IPS-15b (cell line): ENCODE results near the gene SMIM12.

Experiments used
- H3K27me3 ChIP-seq: one replicate; pipeline ENCODE4 v1.6.1; 2013; ENCODE audit warnings: low read length; ENCODE audit not compliant: control insufficient read depth, insufficient read depth
- H3K36me3 ChIP-seq: one replicate; pipeline ENCODE4 v1.6.1; 2013; ENCODE audit warnings: low read length; ENCODE audit not compliant: control insufficient read depth, insufficient read depth
- H3K4me1 ChIP-seq: one replicate; pipeline ENCODE4 v1.6.1; 2013; ENCODE audit warnings: mild to moderate bottlenecking, low read length; ENCODE audit not compliant: control insufficient read depth, insufficient read depth
- H3K4me3 ChIP-seq: one replicate; pipeline ENCODE4 v1.5.1; 2013; ENCODE audit warnings: low read depth, low read length
- H3K9ac ChIP-seq: one replicate; pipeline ENCODE4 v1.6.1; 2013; ENCODE audit warnings: low read depth, mild to moderate bottlenecking, low read length
- H3K9me3 ChIP-seq: one replicate; pipeline ENCODE4 v1.6.1; 2013; ENCODE audit warnings: mild to moderate bottlenecking, low read length; ENCODE audit not compliant: control insufficient read depth, insufficient read depth

Gene SMIM12, protein sequence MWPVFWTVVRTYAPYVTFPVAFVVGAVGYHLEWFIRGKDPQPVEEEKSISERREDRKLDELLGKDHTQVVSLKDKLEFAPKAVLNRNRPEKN

DNA sequence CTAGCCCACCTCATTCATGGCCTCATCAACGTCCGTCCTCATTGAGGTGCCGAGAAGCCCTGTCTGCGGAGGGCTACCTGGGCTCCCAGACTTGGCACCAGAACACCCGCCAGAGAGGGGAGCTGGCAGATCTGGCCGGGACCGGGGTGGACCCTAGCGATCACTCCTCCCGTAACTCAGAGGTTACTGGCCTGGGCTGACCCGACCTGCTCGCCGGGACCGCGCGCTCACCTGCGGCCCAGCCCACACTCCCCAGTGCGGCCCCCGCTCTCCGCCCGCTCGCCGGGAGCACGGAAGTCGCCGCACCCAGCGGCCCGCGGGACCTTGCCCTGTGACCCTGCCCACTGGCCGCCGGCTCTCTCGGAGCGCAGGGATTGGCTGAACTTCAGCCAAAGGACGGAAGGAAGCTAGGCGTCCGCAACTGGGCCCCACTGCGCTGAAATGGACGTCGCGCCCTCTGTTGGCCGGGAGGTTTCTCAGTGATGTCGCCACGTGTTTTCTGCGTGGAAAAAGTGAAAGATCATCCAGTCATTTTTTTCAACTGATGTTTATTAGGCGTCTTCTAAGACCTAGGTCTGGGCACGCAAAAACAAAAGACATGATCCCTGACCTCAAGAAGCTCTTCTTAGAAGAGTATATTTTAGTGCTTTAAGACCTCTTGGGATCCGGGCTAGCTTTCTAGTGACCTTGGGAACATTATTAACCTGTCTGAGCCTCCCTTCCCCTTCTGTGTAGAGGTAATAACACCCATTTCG lies at the start of gene SMIM12:
SMIM12 (minus strand) TSS at position 304 of the 755 bp plus-strand sequence. CDS start 3,772 bp downstream, outside the sequence.
- H3K9me3 ChIP-seq: no peaks in the 10 kb centered on the region
- H3K27me3 ChIP-seq: peaks cover 8% of the 10 kb centered on the region
- peak within 1 kb of the TSS; percentile 100 for H3K4me3 ChIP-seq
- peaks cover 14% of the 10 kb centered on the region for H3K36me3 ChIP-seq
- no peaks in the 10 kb centered on the region for H3K4me1 ChIP-seq
- peak within 1 kb of the TSS; percentile 89 for H3K9ac ChIP-seq

DNA sequence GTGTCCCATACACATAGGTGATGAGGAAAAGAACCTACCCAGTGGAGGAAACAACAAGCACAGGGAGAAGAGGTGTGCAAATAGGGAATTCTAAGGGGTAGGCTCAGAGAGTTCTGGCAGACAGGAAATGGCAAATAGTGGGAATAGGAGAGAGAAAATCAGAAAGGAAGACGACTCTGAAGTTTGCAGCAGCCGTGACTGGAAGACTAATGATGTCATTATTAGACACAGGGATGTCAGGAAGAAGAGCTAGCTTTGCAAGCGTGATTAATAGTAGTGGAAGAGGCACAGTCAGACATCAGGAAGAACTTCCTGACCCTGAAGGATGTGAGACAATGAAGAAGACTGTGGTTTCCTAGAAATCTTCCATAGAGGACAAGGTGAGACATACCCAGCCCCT lies 48.8 kb upstream of the SMIM12 start:
- Histone ChIP-seq H3K4me3 (no peak overlapping the region), H3K4me1 (no peaks in the 10 kb centered on the region), H3K36me3 (no peaks in the 10 kb centered on the region), H3K9ac (no peak overlapping the region), H3K27me3 (no peaks in the 10 kb centered on the region), H3K9me3 (no peaks in the 10 kb centered on the region)

DNA sequence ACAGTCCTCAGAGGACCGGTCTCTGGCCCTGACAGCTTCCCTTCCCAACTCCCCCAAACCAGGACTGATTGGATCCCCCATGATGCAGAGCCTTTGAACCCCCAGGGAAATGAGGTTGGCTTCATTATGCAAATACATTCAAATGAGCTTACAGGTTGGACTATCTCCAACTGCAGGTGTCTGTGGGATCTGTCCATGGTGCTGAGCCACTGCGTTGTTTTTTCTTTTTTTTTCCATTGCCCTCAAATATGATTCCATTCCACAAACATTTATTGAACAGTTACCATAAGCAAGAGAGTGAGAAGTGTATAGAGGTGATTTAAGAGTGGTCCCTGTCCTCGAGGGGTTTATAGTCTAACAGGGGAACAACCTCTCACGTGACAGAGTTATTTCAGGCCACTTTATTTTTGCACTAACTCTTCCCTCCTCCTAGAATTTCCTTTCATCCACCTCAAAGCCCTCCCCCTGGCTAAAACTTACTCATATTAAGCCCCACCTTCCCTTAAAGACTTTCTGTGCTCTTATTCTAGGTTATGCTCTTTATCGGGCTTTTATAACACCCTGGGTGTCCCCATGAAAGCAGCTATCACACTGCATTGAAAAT lies 48.0 kb upstream of the SMIM12 start:
- no peaks in the 10 kb centered on the region for H3K36me3 ChIP-seq
- H3K9me3 ChIP-seq: no peaks in the 10 kb centered on the region
- H3K9ac ChIP-seq: no peak overlapping the region
- H3K4me1 ChIP-seq: no peaks in the 10 kb centered on the region
- no peak overlapping the region for H3K4me3 ChIP-seq
- H3K27me3 ChIP-seq: no peaks in the 10 kb centered on the region

DNA sequence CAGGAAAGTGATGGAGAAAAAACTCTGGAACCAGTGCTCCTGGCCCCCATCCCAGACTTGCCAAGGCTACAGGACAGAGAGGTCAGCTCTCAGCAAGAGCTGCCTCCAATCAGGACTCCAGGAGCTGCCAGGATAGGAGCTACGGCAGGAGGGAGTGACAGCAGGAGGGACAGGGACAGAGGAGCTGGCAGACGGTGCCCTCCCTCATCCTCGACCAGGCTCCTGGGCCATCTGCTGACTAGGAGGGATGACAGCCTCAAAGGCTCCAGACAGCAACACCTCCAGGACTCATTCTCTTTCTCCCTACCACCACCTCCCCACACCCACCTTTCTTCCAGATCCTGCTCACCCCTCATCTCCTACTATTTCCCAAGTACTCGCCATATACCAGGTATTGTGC lies 47.2 kb upstream of the SMIM12 start:
- no peaks in the 10 kb centered on the region for H3K36me3 ChIP-seq
- no peaks in the 10 kb centered on the region for H3K27me3 ChIP-seq
- no peak overlapping the region for H3K4me3 ChIP-seq
- no peaks in the 10 kb centered on the region for H3K9me3 ChIP-seq
- no peak overlapping the region for H3K9ac ChIP-seq
- H3K4me1 ChIP-seq: no peaks in the 10 kb centered on the region

DNA sequence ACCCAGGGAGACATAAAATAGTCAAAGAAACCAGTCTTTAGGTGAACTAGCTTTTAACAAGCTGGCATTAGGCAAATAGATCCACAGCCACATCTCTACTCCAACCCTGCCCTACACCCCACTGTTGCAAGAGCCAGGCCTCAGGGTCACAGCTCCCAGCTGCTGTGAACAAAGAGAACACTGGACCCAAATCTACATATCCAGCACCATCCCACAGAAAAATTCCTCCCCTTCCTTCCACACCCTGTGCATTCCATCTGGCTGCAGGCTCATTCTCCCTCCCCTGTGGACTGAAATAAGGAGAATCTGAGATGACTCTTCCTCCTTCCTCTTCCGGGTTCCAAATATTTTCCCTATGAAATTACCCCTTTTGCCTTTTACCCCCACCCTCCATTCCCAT lies 46.7 kb upstream of the SMIM12 start:
- Histone ChIP-seq H3K9me3 (no peaks in the 10 kb centered on the region), H3K4me1 (no peaks in the 10 kb centered on the region), H3K9ac (no peak overlapping the region), H3K36me3 (no peaks in the 10 kb centered on the region), H3K4me3 (no peak overlapping the region), H3K27me3 (no peaks in the 10 kb centered on the region)

DNA sequence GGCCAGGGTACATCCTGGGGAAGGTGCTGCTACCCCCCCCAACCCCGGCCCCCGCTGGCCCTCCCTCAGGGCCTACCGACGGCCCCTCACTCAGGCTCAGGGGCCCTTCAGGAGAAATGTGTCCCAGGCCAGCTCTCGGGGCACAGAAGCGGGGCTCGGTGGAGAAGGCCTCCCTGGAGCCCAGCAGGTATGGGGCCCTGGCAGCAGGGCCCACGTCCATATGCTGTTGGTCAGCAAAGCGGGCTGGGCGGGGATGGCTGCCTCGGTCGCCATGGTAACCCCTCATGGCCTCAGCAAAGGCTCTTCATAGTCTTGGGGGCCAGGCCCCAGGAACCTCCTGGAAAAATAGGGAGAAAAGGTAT lies 45.5 kb upstream of the SMIM12 start:
- no peaks in the 10 kb centered on the region for H3K4me1 ChIP-seq
- H3K9me3 ChIP-seq: no peaks in the 10 kb centered on the region
- H3K9ac ChIP-seq: no peak overlapping the region
- H3K36me3 ChIP-seq: no peaks in the 10 kb centered on the region
- no peaks in the 10 kb centered on the region for H3K27me3 ChIP-seq
- H3K4me3 ChIP-seq: no peak overlapping the region

DNA sequence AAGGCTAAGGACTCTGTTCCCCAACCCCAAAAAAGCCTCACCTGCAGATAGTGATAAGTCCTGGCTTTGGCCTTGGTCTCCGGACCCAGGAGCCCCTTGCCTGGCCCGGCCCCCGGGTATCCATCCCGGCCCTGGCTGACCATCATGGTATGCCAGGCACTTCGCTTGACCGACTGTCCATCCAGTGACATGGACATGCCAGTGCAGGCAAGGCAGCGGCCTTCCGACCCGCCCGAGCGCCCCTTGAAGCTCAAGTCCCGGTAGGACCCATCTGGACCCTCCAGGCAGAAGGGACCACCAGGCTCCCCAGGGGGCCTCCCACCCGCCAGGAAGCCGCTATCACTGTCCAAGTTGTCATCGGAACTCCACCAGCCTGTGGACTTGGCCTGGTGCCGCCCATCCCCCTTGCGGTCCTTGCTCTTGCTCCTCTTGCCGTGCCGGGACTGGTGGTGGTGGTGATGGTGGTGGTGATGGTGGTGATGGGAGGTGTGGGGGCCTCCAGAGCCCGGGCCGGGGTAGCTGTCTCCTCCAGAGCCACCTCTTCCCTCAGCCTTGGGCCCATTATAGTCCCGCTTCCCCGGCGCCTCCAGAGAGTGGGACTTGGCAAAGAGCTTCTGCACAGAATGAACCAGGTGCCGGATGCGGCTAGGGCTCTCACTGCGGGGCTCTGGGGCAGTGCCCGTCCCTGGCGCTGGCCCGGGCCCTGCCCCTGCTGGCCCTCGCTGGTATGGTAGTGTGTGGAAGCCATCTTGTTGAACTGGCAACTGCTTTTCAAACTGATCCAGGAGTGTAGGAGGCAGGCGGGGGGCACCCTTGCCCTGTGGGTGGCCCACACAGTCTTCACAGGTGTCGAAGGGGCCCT lies 44.9 kb upstream of the SMIM12 start:
- Histone ChIP-seq H3K4me1 (no peaks in the 10 kb centered on the region), H3K27me3 (no peaks in the 10 kb centered on the region), H3K36me3 (no peaks in the 10 kb centered on the region), H3K9ac (no peak overlapping the region), H3K9me3 (no peaks in the 10 kb centered on the region), H3K4me3 (no peak overlapping the region)

DNA sequence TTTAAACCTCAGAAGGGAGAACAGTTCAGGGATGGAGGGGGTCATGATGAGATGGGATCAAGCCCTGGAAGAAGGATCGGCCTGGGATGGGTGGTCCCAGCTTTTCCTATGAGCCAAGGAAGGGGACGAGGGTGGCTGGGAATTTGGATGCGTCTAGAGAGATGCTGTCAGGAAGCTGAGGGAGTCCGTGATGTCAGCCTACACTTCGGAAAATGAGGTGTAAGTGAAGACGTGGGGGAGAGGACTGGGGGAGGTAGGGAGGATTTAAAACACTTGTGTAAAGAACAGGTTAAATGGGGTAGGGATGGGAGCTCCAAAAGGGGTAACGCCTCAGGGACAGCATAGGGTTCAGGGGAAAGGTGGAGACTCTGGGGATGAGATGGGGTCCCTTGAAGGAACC lies 42.4 kb upstream of the SMIM12 start:
- no peaks in the 10 kb centered on the region for H3K9me3 ChIP-seq
- H3K4me3 ChIP-seq: no peak overlapping the region
- no peak overlapping the region for H3K9ac ChIP-seq
- H3K4me1 ChIP-seq: no peaks in the 10 kb centered on the region
- H3K27me3 ChIP-seq: no peaks in the 10 kb centered on the region
- no peaks in the 10 kb centered on the region for H3K36me3 ChIP-seq

DNA sequence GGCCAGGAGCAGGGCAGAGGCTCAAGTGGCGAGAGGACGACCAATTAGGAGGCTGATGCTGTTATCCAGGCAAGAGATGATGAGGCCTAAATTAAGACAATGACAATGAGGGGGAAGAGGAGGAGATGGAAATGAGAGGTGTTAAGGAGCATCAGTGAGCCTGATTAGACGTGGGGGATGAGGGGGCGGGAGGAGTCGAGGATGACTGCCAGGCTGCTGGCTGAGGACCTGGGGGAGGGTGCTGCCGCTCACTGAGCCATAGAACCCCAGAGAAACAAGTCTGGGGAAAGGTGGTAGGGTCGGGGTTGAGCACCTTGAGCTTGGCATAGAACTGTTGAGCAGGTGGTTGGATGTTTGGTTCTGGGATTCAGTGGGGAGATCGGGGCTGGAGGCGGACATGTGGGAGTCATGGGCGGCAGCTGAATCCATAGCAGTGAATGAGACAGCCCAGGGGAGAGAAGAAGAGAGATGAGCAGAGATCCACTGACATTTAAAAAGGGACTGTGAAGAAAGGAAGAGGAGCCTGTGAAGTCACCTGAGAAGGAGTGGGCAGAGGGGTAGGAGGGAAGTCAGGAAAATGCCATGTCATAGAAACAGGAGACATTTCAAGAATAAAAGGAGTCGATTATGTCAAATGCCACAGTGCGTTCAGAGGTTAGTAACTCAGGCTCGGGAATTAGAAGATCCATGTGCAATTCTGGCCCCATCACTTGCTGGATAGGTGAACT lies 41.4 kb upstream of the SMIM12 start:
- Histone ChIP-seq H3K36me3 (no peaks in the 10 kb centered on the region), H3K27me3 (no peaks in the 10 kb centered on the region), H3K9me3 (no peaks in the 10 kb centered on the region), H3K4me3 (no peak overlapping the region), H3K4me1 (no peaks in the 10 kb centered on the region), H3K9ac (no peak overlapping the region)

DNA sequence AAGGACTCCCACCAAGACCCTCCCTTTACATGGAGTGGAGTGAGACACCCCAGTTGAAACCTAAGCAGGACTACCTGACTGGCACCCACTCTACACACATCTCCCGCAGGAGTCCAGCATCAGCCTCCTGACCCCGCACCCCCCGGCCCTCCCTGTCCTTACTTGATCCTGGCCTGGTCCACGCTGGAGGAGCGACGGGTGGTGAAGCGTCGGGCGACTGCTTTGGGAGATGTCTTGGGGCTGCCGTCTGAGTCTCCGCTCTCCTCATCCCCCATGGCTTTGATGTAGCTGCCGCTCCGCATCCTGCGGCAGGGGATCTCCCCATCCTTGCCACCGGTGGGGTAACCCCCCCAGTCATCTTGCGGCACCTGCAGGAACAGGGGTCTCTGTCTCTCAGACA lies 40.4 kb upstream of the SMIM12 start:
- Histone ChIP-seq H3K4me1 (no peaks in the 10 kb centered on the region), H3K9ac (no peak overlapping the region), H3K36me3 (no peaks in the 10 kb centered on the region), H3K9me3 (no peaks in the 10 kb centered on the region), H3K4me3 (no peak overlapping the region), H3K27me3 (no peaks in the 10 kb centered on the region)

DNA sequence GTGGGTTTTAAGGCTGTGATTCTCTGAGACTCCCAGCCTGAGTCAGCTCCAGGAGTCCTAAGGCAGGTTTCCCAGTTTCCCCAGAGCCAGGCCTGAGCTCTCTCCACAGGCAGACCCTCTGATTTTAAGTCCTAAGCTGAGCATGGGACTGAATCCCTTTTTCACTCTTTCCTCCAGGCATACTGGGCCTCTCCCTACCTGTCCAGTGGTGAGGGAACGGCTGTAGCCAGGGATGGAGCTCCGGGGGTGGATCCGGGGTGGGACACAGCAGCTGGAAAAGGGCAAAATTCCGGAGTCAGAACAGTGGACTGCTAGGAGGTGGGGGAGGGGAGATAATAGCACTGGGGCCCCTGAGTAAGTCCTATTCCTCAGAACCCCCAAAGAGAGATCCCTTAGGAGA lies 39.9 kb upstream of the SMIM12 start:
- Histone ChIP-seq H3K9me3 (no peaks in the 10 kb centered on the region), H3K36me3 (no peaks in the 10 kb centered on the region), H3K4me3 (no peak overlapping the region), H3K4me1 (no peaks in the 10 kb centered on the region), H3K27me3 (no peaks in the 10 kb centered on the region), H3K9ac (no peak overlapping the region)
